ENCODE data around the gene RAB35.

GRCh38 chr12:120134307-120134980 lies 17.9 kb upstream of the RAB35 start:
- TF ChIP-seq ZNF830 (tag by site-specific recombination; IDR thresholded peaks at IDR 0.05; ENCODE audit: low read depth) (no peak), ZNF274 (IDR thresholded peaks at IDR 0.05; ENCODE audit: low read length) (no peak), ZNF274 (tag by site-specific recombination; IDR thresholded peaks at IDR 0.05; ENCODE audit: borderline replicate concordance) (no peak), ZFP37 (tag by site-specific recombination; IDR thresholded peaks at IDR 0.05) (no peak), ZNF658 (tag by site-specific recombination; IDR thresholded peaks at IDR 0.05) (no peak), ZBTB48 (tag by site-specific recombination; IDR thresholded peaks at IDR 0.05) (no peak), TRIM28 (IDR thresholded peaks at IDR 0.05; ENCODE audit: borderline replicate concordance, low read length) (no peak), ZNF362 (tag by site-specific recombination; IDR thresholded peaks at IDR 0.05) (no peak), ZNF501 (tag by site-specific recombination; IDR thresholded peaks at IDR 0.05) (no peak), CTCF (tag by site-specific recombination; IDR thresholded peaks at IDR 0.05) (no peak), PRDM1 (tag by site-specific recombination; IDR thresholded peaks at IDR 0.05) (no peak), YY2 (tag by site-specific recombination; IDR thresholded peaks at IDR 0.05) (no peak), YY1 (tag by site-specific recombination; IDR thresholded peaks at IDR 0.05) (no peak), SP2 (tag by site-specific recombination; IDR thresholded peaks at IDR 0.05) (no peak), KLF7 (tag by site-specific recombination; IDR thresholded peaks at IDR 0.05; ENCODE audit: borderline replicate concordance) (no peak)

All from HEK293 (cell line).